Measurements from ENCODE around the gene CD53. TPM values are rescaled to one million over a fixed set of nuclear protein-coding genes. Genes with fewer than 3 reads are reported as not detected.
"Not testable (repeated sequence)": the region's sequence is repeated elsewhere in the genome, so short reads cannot be mapped to it uniquely, and the experiment has no call there.

The CD53 gene
- total RNA-seq, 4 donors from 2014 or later, result 12.0 to 45.0 (median 22.5) TPM

GRCh38 chr1:110928904-110929303 lies 56.0 kb downstream of the CD53 start:
- TF ChIP-seq CTCF (IDR thresholded peaks at IDR 0.05), result no peak
- no peak for TF ChIP-seq POLR2A (IDR thresholded peaks at IDR 0.05)
- TF ChIP-seq EP300 (IDR thresholded peaks at IDR 0.05), result no peak
- Histone ChIP-seq H3K9me3 (peaks cover 0 to 33% (median 5%) of the 10 kb centered on the region in 4 donors), H3K27me3 (no peaks in the 10 kb centered on the region), H3K4me3 (no peak overlapping the region), H3K36me3 (no peaks in the 10 kb centered on the region), H3K4me1 (no peaks in the 10 kb centered on the region), H3K27ac (no peak overlapping the region)
- DNase-seq (ENCODE audit: low spot score in 2 of 2), result no peak
- WGBS, 2 donors, result 51 to 62% methylated on average over 2 of the region's 2 CpGs

GRCh38 chr1:110931097-110931496 lies 58.1 kb downstream of the CD53 start:
- peaks cover 0 to 54% (median 5%) of the 10 kb centered on the region in 4 donors for H3K9me3 ChIP-seq
- H3K36me3 ChIP-seq, result not testable (repeated sequence)
- 94% methylated on average over 3 of the region's 3 CpGs for WGBS, 2 donors

GRCh38 chr1:110936567-110936966 lies 63.6 kb downstream of the CD53 start:
- WGBS, 2 donors, result 87 to 88% methylated on average over 1 of the region's 1 CpG

More at GRCh38 chr1:110931097-110931496, 58.1 kb downstream of the CD53 start:
- H3K4me1 ChIP-seq; H3K4me3 ChIP-seq; DNase-seq (ENCODE audit: low spot score in 2 of 2); H3K27me3 ChIP-seq; H3K27ac ChIP-seq: not testable (repeated sequence)

GRCh38 chr1:110944806-110945205 lies 71.9 kb downstream of the CD53 start:
- Histone ChIP-seq H3K36me3 (peaks cover 0 to 46% (median 16%) of the 10 kb centered on the region in 3 donors), H3K4me3 (no peak overlapping the region), H3K27ac (no peak overlapping the region), H3K4me1 (no peaks in the 10 kb centered on the region), H3K9me3 (peaks cover 0 to 59% (median 2%) of the 10 kb centered on the region in 4 donors), H3K27me3 (no peaks in the 10 kb centered on the region)
- WGBS, 2 donors, result 70% methylated on average over 3 of the region's 3 CpGs
- DNase-seq (ENCODE audit: low spot score in 2 of 2), result no peak
- TF ChIP-seq POLR2A (IDR thresholded peaks at IDR 0.05) (no peak), EP300 (IDR thresholded peaks at IDR 0.05) (no peak), CTCF (IDR thresholded peaks at IDR 0.05) (no peak)

More at GRCh38 chr1:110936567-110936966, 63.6 kb downstream of the CD53 start:
- Histone ChIP-seq H3K4me3 (no peak overlapping the region), H3K4me1 (no peaks in the 10 kb centered on the region), H3K27me3 (no peaks in the 10 kb centered on the region), H3K27ac (no peak overlapping the region), H3K9me3 (peaks cover 0 to 73% (median 9%) of the 10 kb centered on the region in 4 donors), H3K36me3 (peaks cover 0 to 8% (median 0%) of the 10 kb centered on the region in 3 donors)
- TF ChIP-seq CTCF (IDR thresholded peaks at IDR 0.05) (no peak), POLR2A (IDR thresholded peaks at IDR 0.05) (no peak), EP300 (IDR thresholded peaks at IDR 0.05) (no peak)
- DNase-seq (ENCODE audit: low spot score in 2 of 2), result no peak

GRCh38 chr1:110945626-110946025 lies 72.7 kb downstream of the CD53 start:
- no peaks in the 10 kb centered on the region for H3K27me3 ChIP-seq
- H3K36me3 ChIP-seq, result peaks cover 0 to 54% (median 17%) of the 10 kb centered on the region in 3 donors
- WGBS, 2 donors, result 95 to 100% methylated on average over 2 of the region's 2 CpGs
- no peak overlapping the region for H3K4me3 ChIP-seq
- no peak overlapping the region for H3K27ac ChIP-seq
- TF ChIP-seq POLR2A (IDR thresholded peaks at IDR 0.05) (no peak), CTCF (IDR thresholded peaks at IDR 0.05) (no peak), EP300 (IDR thresholded peaks at IDR 0.05) (no peak)
- H3K9me3 ChIP-seq, result peaks cover 0 to 53% (median 2%) of the 10 kb centered on the region in 4 donors
- DNase-seq (ENCODE audit: low spot score in 2 of 2), result no peak
- no peaks in the 10 kb centered on the region for H3K4me1 ChIP-seq

All from tibial nerve (tissue), 4 donors.